Stimulated activated CD4-positive, alpha-beta T cell treated with anti-CD3 and anti-CD28 coated beads, Interleukin-1b, Interleukin-23, amount 100 ng/mL, for 1 hour (primary cell): ENCODE results near the gene B3GNT4.
"Not testable (repeated sequence)": the region's sequence is repeated elsewhere in the genome, so short reads cannot be mapped to it uniquely, and the experiment has no call there.

Experiments
- DNase-seq, 2 donors: peaks; one replicate each; pipeline ENCODE4 v3.0.0-alpha.2; 2020; ENCODE audit warnings: low read depth in 2 of 2

B3GNT4 gene

GRCh38 chr12:122215771-122216170 lies 12.3 kb downstream of the B3GNT4 start:
- no peak for DNase-seq

GRCh38 chr12:122216445-122216844 lies 12.9 kb downstream of the B3GNT4 start:
- DNase-seq = no peak

GRCh38 chr12:122225683-122226365 lies 22.3 kb downstream of the B3GNT4 start, which contains the start of gene DIABLO:
DIABLO (minus strand) TSS chr12:122226052; CDS start chr12:122226014, 38 bp downstream.
- peak; percentile 99 to 100 for DNase-seq

DNA sequence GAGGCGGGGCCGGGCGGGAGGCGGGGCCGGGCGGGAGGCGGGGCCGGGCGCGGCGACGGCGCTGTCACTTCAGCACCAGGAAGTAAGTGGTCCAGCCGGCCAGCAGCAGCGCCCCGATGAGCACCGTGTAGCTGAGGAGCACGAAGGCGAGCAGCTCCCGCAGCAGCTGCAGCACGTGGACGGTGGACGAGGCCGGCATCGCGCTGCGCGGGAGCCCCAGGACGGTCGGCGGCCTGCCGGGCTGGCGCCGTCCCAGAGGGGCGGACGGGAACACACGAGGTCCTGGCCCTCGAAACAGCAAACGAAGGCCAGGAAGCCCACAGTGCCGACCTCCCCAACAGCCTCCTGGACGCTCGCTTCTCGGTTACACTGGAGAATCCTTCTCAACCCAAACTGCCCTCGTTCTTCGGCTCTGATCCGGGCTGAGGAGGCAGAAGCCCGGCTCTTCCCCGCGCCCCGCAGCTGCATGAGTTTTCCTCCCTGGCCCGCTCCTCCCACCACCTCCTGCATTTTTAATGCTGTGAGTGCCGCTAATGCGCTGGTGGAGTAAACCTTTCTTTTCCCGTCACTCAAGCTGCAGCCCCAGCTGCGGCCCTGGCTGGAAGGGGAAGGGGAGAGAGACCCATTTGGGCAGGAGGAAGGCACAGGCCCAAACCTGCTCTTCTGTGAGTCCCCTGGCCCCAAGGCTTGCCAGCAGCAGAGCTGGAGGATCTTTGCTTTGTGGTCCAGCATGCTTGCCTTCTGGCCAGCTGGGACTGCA lies 23.0 kb downstream of the B3GNT4 start:
- DNase-seq = no peak

DNA sequence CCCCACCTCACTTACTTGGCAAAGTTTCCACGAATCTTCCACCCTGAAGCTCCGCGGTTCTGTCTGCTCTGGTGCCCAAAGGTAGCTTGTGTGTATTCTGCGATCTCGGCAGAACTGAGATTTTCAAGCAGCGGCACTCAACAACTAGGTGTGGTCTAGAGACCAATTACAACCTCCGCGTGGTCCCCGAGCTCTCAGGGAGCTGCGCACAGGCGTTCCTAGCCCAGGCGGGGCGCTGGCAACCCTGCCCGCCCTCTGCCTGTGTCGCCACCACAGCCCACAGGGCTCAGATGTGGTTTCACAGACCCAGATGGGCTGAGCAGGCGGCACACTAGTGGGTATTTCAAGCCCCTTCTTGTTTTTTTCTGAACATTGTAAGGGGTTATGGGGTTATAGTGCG lies 23.8 kb downstream of the B3GNT4 start:
- no peak for DNase-seq

- no peak for DNase-seq
Measured at GRCh38 chr12:122228092-122228491, 24.6 kb downstream of the B3GNT4 start.

GRCh38 chr12:122230798-122231197 lies 27.3 kb downstream of the B3GNT4 start:
- no peak for DNase-seq

DNA sequence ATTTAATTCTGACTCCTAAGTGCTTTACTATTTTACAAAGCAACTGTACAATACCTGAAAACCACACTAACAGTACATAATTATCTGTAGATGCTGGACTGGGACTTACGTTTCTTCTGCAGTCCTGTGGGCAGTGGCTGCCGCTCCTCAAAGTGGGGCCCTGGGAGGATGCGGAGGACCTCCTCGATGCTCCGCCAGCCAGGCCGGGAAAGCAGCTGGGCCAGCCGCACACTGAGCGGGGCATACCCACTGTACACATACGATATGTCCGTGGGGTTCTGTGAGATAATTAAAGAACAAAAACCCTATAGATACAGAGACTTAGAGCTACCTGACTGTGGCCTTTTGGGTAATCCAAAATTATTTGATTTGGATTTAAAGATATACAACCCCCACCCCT lies 29.2 kb downstream of the B3GNT4 start:
- DNase-seq = no peak

GRCh38 chr12:122235741-122236140 lies 32.2 kb downstream of the B3GNT4 start:
- no peak for DNase-seq

DNA sequence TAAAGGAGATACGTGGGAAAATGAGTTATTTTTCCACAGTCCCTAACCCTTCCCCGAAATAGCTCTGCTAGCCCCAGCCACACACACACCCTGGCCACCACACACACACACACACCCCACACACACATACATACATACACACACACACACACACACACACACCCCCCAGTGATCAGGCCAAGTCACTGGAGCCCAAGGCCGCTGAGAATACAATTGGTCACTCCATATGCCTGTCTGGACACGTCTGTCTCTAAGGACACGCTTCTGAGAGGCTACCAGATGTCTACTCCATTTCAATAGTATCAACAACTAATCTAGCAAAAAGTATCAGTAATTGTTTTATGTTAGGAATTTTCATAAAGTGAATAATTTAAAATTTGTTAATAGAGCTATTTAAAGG lies 35.4 kb downstream of the B3GNT4 start:
- DNase-seq = no peak

- no peak for DNase-seq
Measured at GRCh38 chr12:122243965-122244364, 40.5 kb downstream of the B3GNT4 start.

DNA sequence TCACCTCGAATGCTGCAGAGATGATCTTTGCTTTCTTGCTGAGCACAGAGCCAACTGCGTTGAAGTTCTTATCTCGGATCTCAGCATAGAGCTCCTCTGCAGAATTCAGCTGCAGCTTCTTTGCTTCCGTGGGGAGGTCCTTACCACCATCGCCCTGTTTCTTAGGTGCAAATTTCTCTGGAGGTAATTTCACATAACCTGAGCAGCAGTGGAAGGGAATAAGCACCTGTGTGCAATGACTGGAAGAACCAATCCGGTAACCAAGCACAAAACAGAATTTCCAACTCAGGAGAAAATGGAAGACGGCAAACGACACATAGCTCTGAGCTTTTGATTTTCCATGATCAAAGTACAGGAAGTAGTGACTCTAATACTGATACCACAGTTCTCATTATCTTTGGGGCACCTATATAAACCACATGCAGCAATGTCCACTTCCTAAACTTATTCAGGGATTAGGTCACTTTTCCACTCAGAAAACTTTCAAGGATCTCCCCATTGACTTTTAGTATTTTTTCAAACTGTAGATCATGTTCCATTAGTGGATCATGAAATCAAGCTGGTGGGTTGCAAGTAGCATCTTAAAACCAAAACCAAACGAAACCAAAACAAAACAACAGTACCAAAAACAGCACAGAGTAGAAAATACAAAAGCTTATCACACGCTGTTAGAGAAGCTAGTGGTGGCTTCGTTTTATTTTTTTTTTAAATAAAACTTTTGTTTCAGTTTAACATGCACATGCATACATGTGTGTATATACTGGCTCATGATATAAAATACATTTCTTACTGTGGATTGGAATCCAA lies 41.3 kb downstream of the B3GNT4 start:
- DNase-seq = no peak

DNA sequence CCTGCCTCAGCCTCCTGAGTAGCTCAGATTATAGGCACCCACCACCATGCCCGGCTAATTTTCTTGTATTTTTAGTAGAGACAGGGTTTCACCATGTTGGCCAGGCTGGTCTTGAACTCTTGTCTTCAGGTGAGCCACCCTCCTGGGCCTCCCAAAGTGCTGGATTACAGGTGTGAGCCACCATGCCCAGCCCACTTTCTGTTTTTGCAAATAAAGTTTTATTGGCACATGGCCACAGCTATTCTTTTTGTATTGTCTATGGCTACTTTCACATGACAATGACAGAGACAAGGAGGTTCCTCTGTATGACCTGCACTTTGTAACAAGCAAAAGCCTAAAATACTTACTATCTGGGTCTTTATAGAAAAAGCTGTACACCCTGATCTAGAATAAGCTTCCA lies 42.0 kb downstream of the B3GNT4 start:
- no peak for DNase-seq

DNA sequence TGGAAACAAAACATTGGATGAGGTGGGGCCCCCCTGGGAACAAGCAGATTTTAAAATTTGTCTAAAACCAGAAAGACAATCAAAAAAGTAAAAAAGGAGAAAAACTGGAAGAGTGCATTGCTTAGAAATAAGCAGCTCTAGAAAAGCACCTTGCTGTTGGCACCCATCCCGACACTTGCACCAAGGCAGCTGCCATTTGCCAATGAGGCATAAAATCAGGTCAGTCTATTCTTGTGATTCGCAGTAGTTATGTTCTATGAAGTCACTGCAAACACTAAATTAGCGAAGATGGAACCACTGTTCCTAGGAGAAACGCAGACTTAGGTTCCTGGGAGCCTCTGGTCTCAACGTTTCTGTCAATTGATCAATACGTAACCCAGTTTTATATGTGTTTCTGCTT lies 46.5 kb downstream of the B3GNT4 start:
- DNase-seq = no peak

DNA sequence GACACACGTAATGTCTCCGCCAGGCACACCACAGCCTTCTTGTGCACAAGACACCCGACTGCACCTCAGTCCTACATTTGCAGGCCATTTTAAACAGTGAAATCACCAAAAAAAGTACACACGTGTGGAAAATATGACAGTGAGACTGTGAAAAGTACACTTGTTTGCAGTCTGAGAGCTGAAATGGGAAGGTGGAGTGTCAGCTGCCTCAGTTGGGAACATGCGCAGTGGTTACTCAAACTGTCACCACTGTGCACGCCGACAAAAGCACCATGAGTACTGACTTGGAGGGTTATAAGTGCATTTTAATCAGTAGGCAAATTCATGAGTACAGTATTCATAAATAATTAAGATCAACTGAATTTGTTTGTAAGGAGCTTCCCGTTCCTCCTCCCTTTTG lies 47.0 kb downstream of the B3GNT4 start:
- no peak for DNase-seq

- DNase-seq = not testable (repeated sequence)
Measured at GRCh38 chr12:122258462-122258861, 55.0 kb downstream of the B3GNT4 start.
